ENCODE results near the gene CTSD.

- TF ChIP-seq, protein P1, sequence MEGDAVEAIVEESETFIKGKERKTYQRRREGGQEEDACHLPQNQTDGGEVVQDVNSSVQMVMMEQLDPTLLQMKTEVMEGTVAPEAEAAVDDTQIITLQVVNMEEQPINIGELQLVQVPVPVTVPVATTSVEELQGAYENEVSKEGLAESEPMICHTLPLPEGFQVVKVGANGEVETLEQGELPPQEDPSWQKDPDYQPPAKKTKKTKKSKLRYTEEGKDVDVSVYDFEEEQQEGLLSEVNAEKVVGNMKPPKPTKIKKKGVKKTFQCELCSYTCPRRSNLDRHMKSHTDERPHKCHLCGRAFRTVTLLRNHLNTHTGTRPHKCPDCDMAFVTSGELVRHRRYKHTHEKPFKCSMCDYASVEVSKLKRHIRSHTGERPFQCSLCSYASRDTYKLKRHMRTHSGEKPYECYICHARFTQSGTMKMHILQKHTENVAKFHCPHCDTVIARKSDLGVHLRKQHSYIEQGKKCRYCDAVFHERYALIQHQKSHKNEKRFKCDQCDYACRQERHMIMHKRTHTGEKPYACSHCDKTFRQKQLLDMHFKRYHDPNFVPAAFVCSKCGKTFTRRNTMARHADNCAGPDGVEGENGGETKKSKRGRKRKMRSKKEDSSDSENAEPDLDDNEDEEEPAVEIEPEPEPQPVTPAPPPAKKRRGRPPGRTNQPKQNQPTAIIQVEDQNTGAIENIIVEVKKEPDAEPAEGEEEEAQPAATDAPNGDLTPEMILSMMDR (IDR thresholded peaks at IDR 0.05) = no peak
- TF ChIP-seq POLR2A (IDR thresholded peaks at IDR 0.05) (no peak), POLR2AphosphoS5 (IDR thresholded peaks at IDR 0.05) (no peak)
Measured at GRCh38 chr11:1807264-1807995, 43.7 kb upstream of the CTSD start.

All from breast epithelium (tissue), 3 donors.